ENCODE results near the gene SNRPD3. TPM values are rescaled to one million over a fixed set of nuclear protein-coding genes. Genes with fewer than 3 reads are reported as not detected.

The SNRPD3 gene
- total RNA-seq = 153 and 174 TPM in 2 replicates

DNA sequence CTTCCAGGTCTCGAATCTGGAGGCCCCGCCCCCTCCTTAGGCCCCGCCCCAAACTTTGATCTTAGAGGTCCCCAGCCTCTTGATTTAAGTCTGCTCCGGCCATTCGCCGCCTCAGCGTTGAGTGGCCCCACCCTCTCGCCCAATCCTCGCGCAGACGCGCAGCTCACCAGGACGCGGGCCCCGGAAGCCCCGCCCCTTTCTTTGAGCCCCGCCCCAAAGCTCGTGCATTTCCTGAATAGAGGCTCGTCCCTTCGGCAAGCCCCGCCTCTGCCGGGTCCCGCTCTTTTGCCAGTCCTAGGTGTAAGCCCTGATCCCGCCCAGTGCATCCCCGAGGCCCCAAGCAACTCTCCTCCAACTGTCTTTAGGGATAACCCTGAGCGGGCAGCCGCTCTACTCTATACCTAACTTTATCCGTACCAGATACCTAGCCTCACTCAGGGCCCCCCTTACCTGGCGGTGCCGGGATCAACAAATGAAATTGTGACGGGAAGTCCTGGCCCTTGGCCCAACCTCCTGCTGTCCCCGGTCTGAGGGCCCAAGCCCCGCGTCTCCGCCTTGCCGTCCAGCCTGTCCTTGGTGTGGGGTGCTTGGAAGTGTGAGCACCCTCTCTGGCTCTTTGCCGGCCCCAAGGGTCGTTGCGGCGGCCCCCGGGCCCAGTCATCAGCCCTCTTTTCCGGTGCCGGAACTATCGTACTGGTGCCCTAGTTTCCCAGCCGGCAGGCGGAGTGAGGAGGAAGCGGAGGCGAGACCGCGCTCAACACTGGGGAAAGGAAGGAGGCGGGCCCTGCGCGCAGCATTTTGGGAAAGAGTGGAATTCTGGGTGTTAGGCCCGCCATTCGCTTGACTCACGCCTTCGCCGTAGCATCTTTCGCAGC, at the start of gene SNRPD3:
Gene SNRPD3, plus strand, starts transcription at position 835 of the 875 bp plus-strand sequence. CDS start 1,676 bp downstream, outside the sequence.

DNA sequence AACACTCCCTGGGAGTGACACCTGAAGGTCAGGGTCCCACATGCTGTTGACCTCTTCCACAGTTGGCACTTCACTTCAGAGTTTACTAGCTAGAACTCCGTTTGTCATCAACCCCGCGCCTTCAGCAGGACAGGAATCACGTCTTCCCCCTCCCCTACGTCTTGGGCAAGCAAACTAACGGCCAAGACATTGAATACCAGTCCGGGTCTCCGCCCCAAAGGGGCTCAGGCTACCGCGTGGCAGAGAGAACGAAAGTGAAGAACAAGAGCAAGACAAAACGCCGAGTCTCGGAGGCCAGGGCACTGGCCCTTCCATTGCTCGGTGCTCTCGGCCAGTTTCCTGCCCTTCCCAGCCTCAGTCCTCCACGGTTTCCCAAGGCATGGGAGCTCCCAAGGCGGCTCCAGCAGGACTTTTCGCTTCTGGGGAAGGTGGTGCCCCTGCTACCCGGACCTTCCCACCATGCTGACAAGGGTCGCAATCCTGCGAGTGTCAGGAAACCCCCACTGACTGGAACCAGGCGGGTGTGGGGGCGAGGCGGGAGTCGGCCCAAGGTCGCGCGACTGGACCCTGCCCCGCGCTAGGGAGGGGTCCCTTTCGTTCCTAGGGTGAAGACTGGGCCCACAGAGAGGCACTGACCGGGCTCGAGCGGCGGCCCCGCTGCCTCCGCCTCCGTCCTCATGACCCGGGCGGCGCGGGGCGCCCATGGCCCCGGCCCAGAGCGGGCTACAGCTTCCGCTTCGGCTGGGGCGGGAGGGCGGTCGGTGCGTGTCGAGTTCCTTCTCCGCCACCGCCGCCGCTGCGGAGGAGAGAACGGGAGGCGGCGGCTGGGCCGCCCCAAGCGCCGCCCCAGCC, 1.3 kb upstream of the SNRPD3 start, which contains the start of gene GUCD1:
Gene GUCD1, minus strand, starts transcription at position 826 of the 852 bp plus-strand sequence. Its CDS starts 147 bp downstream, at position 679.

GRCh38 chr22:24592851-24593558, 37.2 kb downstream of the SNRPD3 start, which contains the start of gene LRRC75B:
LRRC75B (minus strand) TSS chr22:24593073; CDS start chr22:24593039, 34 bp downstream.

GRCh38 chr22:24602847-24603769, 47.3 kb downstream of the SNRPD3 start, which contains the start of gene GGT1:
GGT1 (plus strand) TSS chr22:24603193; CDS start chr22:24611082, 7,889 bp downstream.

Other genes with a start within 250 kb of the SNRPD3 start
- 0.72 and 1.1 TPM in 2 replicates for gene ADORA2A, start 128.4 kb upstream of the SNRPD3 start, total RNA-seq
- 0.24 TPM in 1 of 2 replicates, not detected in the other for gene UPB1, start 60.7 kb upstream of the SNRPD3 start, total RNA-seq
- 140 and 178 TPM in 2 replicates for gene GUCD1, start 861 bp upstream of the SNRPD3 start, total RNA-seq
- 6.4 and 9.6 TPM in 2 replicates for gene LRRC75B, start 37.1 kb downstream of the SNRPD3 start, total RNA-seq
- 5.3 and 21.4 TPM in 2 replicates for gene GGT1, start 47.2 kb downstream of the SNRPD3 start, total RNA-seq
- not detected in 2 replicates for gene PIWIL3, start 218.7 kb downstream of the SNRPD3 start, total RNA-seq